ENCODE measurements around the gene SPO11.
A peak's percentile ranks its signal among the peaks of the same experiment; 100 is the strongest.

The SPO11 gene

GRCh38 chr20:57386762-57387161, 57.2 kb downstream of the SPO11 start:
- Histone ChIP-seq H3K4me2 (ENCODE audit: low read length) (no peak overlapping the region), H3K27ac (ENCODE audit: low read length) (no peak overlapping the region), H3K9ac (ENCODE audit: low read length) (no peak overlapping the region), H4K20me1 (ENCODE audit: insufficient read depth, low read length) (no peaks in the 10 kb centered on the region), H3K9me3 (ENCODE audit: insufficient read depth, low read length) (no peaks in the 10 kb centered on the region), H3K36me3 (replicated peaks; ENCODE audit: low read depth, low read length) (peaks cover 14% of the 10 kb centered on the region), H3K27me3 (ENCODE audit: low read depth, low read length) (no peaks in the 10 kb centered on the region), H3K4me3 (ENCODE audit: low read length) (no peak overlapping the region), H3K4me1 (ENCODE audit: low read length) (peaks cover 25% of the 10 kb centered on the region), H2AFZ (ENCODE audit: low read depth, low read length) (no peak overlapping the region), H3K79me2 (ENCODE audit: low read length) (peaks cover 5% of the 10 kb centered on the region)
- TF ChIP-seq EZH2phosphoT487 (IDR thresholded peaks at IDR 0.05; ENCODE audit: low read depth) = no peak
- no peak for TF ChIP-seq CTCF (IDR thresholded peaks at IDR 0.05; ENCODE audit: low read depth, low read length)

- no peak overlapping the region for H2AFZ ChIP-seq (ENCODE audit: low read depth, low read length)
- peaks cover 19% of the 10 kb centered on the region for H3K36me3 ChIP-seq (replicated peaks; ENCODE audit: low read depth, low read length)
- no peak overlapping the region for H3K9ac ChIP-seq (ENCODE audit: low read length)
- H3K27me3 ChIP-seq (ENCODE audit: low read depth, low read length) = no peaks in the 10 kb centered on the region
- H3K9me3 ChIP-seq (ENCODE audit: insufficient read depth, low read length) = no peaks in the 10 kb centered on the region
- H3K27ac ChIP-seq (ENCODE audit: low read length) = no peak overlapping the region
- no peak overlapping the region for H3K4me3 ChIP-seq (ENCODE audit: low read length)
- H3K79me2 ChIP-seq (ENCODE audit: low read length) = peaks cover 12% of the 10 kb centered on the region
- peaks cover 21% of the 10 kb centered on the region for H3K4me1 ChIP-seq (ENCODE audit: low read length)
- H3K4me2 ChIP-seq (ENCODE audit: low read length) = no peak overlapping the region
- peaks cover 5% of the 10 kb centered on the region for H4K20me1 ChIP-seq (ENCODE audit: insufficient read depth, low read length)
- TF ChIP-seq CTCF (IDR thresholded peaks at IDR 0.05; ENCODE audit: low read depth, low read length) (no peak), EZH2phosphoT487 (IDR thresholded peaks at IDR 0.05; ENCODE audit: low read depth) (no peak)
Observed at GRCh38 chr20:57387463-57387862, 57.9 kb downstream of the SPO11 start.

- Histone ChIP-seq H3K4me1 (ENCODE audit: low read length) (peaks cover 24% of the 10 kb centered on the region), H3K79me2 (ENCODE audit: low read length) (peaks cover 17% of the 10 kb centered on the region), H3K36me3 (replicated peaks; ENCODE audit: low read depth, low read length) (peaks cover 20% of the 10 kb centered on the region), H3K27ac (ENCODE audit: low read length) (no peak overlapping the region), H3K4me3 (ENCODE audit: low read length) (no peak overlapping the region), H2AFZ (ENCODE audit: low read depth, low read length) (no peak overlapping the region), H3K4me2 (ENCODE audit: low read length) (no peak overlapping the region), H4K20me1 (ENCODE audit: insufficient read depth, low read length) (peaks cover 10% of the 10 kb centered on the region), H3K9me3 (ENCODE audit: insufficient read depth, low read length) (no peaks in the 10 kb centered on the region), H3K27me3 (ENCODE audit: low read depth, low read length) (no peaks in the 10 kb centered on the region), H3K9ac (ENCODE audit: low read length) (no peak overlapping the region)
- TF ChIP-seq EZH2phosphoT487 (IDR thresholded peaks at IDR 0.05; ENCODE audit: low read depth) (no peak), CTCF (IDR thresholded peaks at IDR 0.05; ENCODE audit: low read depth, low read length) (no peak)
Observed at GRCh38 chr20:57387945-57388371, 58.4 kb downstream of the SPO11 start.

- Histone ChIP-seq H3K27ac (ENCODE audit: low read length) (peak overlapping the region; percentile 83), H3K27me3 (ENCODE audit: low read depth, low read length) (no peaks in the 10 kb centered on the region), H3K79me2 (ENCODE audit: low read length) (peaks cover 28% of the 10 kb centered on the region), H4K20me1 (ENCODE audit: insufficient read depth, low read length) (peaks cover 22% of the 10 kb centered on the region), H3K9me3 (ENCODE audit: insufficient read depth, low read length) (no peaks in the 10 kb centered on the region), H2AFZ (ENCODE audit: low read depth, low read length) (peak overlapping the region; percentile 58; the same call in 1 of the 2 replicates), H3K4me1 (ENCODE audit: low read length) (peaks cover 35% of the 10 kb centered on the region), H3K4me3 (ENCODE audit: low read length) (peak overlapping the region; percentile 76), H3K9ac (ENCODE audit: low read length) (peak overlapping the region; percentile 86), H3K36me3 (replicated peaks; ENCODE audit: low read depth, low read length) (peaks cover 28% of the 10 kb centered on the region), H3K4me2 (ENCODE audit: low read length) (peak overlapping the region; percentile 99)
- peak; percentile 81 for TF ChIP-seq CTCF (IDR thresholded peaks at IDR 0.05; ENCODE audit: low read depth, low read length)
- no peak for TF ChIP-seq EZH2phosphoT487 (IDR thresholded peaks at IDR 0.05; ENCODE audit: low read depth)
Observed at GRCh38 chr20:57388953-57389694, 59.5 kb downstream of the SPO11 start.
